GM21825 (cell line): ENCODE data around the gene SFRP4.
"Not testable (repeated sequence)": the region's sequence is repeated elsewhere in the genome, so short reads cannot be mapped to it uniquely, and the experiment has no call there.

Experiments used
- ATAC-seq: cut with Tn5 transposase; IDR thresholded peaks from one replicate; pipeline ENCODE4 v1.9.1; 2021; ENCODE audit warnings: mild to moderate bottlenecking, moderate library complexity; ENCODE audit not compliant: unreplicated experiment

The SFRP4 gene

GRCh38 chr7:37916673-37917660 lies at the start of gene SFRP4:
SFRP4 (minus strand) TSS chr7:37916817; CDS start chr7:37916537, 280 bp downstream.
- ATAC-seq = peak; percentile 47

GRCh38 chr7:37964196-37964595 lies 47.6 kb upstream of the SFRP4 start:
- no peak for ATAC-seq

GRCh38 chr7:37961251-37961650 lies 44.6 kb upstream of the SFRP4 start:
- no peak for ATAC-seq

- no peak for ATAC-seq
Observed at GRCh38 chr7:37960483-37960882, 43.9 kb upstream of the SFRP4 start.

- ATAC-seq = no peak
Observed at GRCh38 chr7:37957221-37957970, 40.8 kb upstream of the SFRP4 start.

- no peak for ATAC-seq
Observed at GRCh38 chr7:37956791-37957190, 40.2 kb upstream of the SFRP4 start.

- ATAC-seq = not testable (repeated sequence)
Observed at GRCh38 chr7:37954217-37954616, 37.6 kb upstream of the SFRP4 start.

- ATAC-seq = no peak
Observed at GRCh38 chr7:37952240-37952639, 35.6 kb upstream of the SFRP4 start.

- ATAC-seq = no peak
Observed at GRCh38 chr7:37947941-37948210, 31.3 kb upstream of the SFRP4 start.

- ATAC-seq = no peak
Observed at GRCh38 chr7:37947138-37947940, 30.7 kb upstream of the SFRP4 start.

GRCh38 chr7:37945336-37945735 lies 28.7 kb upstream of the SFRP4 start:
- ATAC-seq = no peak

- ATAC-seq = no peak
Observed at GRCh38 chr7:37944737-37945054, 28.1 kb upstream of the SFRP4 start.

GRCh38 chr7:37943905-37944736 lies 27.5 kb upstream of the SFRP4 start:
- peak; percentile 56 for ATAC-seq

- no peak for ATAC-seq
Observed at GRCh38 chr7:37942934-37943610, 26.5 kb upstream of the SFRP4 start.

- ATAC-seq = no peak
Observed at GRCh38 chr7:37933018-37933566, 16.5 kb upstream of the SFRP4 start.

GRCh38 chr7:37932543-37932942 lies 15.9 kb upstream of the SFRP4 start:
- ATAC-seq = no peak

GRCh38 chr7:37930226-37930948 lies 13.8 kb upstream of the SFRP4 start:
- ATAC-seq = no peak

- ATAC-seq = no peak
Observed at GRCh38 chr7:37928878-37929277, 12.3 kb upstream of the SFRP4 start.
